Fibroblast of pulmonary artery (primary cell): ENCODE results near the gene FDXR.
"Not testable (repeated sequence)": the region's sequence is repeated elsewhere in the genome, so short reads cannot be mapped to it uniquely, and the experiment has no call there.

Experiments
- DNase-seq: peaks from one replicate; pipeline ENCODE4 v3.0.0-alpha.2; 2010; ENCODE audit warnings: low read depth
- H3K4me3 ChIP-seq: replicated peaks from 2 replicates; pipeline ENCODE4 v1.5.1; 2011; ENCODE audit warnings: low read depth, mild to moderate bottlenecking, control low read depth, low read length, moderate library complexity
- TF ChIP-seq, protein P1 (sequence below): IDR thresholded peaks from 2 replicates; pipeline ENCODE4 v1.5.1; 2011; ENCODE audit warnings: mild to moderate bottlenecking, control low read depth, low read length, inconsistent platforms; ENCODE audit errors: missing control alignments

The FDXR gene

GRCh38 chr17:74919440-74920305, 46.9 kb upstream of the FDXR start:
- TF ChIP-seq, protein P1, sequence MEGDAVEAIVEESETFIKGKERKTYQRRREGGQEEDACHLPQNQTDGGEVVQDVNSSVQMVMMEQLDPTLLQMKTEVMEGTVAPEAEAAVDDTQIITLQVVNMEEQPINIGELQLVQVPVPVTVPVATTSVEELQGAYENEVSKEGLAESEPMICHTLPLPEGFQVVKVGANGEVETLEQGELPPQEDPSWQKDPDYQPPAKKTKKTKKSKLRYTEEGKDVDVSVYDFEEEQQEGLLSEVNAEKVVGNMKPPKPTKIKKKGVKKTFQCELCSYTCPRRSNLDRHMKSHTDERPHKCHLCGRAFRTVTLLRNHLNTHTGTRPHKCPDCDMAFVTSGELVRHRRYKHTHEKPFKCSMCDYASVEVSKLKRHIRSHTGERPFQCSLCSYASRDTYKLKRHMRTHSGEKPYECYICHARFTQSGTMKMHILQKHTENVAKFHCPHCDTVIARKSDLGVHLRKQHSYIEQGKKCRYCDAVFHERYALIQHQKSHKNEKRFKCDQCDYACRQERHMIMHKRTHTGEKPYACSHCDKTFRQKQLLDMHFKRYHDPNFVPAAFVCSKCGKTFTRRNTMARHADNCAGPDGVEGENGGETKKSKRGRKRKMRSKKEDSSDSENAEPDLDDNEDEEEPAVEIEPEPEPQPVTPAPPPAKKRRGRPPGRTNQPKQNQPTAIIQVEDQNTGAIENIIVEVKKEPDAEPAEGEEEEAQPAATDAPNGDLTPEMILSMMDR: no peak
- H3K4me3 ChIP-seq: no peak overlapping the region
- no peak for DNase-seq

DNA sequence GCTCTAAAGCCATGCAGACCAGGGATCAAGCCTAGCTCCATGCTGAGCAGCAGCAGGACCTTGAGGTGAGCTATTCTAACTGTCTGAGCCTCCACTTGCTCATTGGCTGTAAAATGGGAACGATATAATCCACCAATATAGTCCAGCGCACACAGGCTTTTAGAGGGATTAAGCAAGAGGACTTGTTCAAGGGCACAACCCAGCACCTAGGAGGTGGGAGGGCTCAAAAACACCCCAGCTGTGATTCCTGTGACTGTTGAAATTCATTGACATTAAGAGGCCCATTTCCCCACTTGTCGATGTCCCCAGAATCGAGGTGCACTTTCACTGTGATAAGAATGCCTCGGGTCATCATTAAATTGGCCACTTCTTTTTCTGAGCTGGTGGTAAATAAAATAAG, 46.1 kb upstream of the FDXR start:
- TF ChIP-seq, protein P1: no peak
- H3K4me3 ChIP-seq: no peak overlapping the region
- no peak for DNase-seq

DNA sequence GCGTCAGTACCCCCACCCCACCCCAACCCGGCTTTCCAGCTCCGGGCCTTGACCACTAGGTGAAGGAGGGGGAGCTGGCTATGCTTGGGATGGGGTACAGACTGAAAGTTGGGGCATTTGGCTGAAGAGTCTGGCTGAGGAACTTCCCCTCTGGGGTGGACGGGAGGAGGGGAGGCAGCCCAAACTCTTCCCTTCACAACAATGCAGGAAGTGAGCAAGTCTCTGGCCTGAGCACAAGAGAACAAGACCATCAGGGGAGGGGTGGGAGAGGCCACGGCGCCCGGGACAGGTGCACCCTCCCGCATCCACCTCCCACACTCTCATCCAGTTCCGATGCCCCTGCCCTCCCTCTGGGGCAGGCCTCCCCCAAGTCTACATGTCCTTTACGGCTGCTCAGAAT, 44.6 kb upstream of the FDXR start:
- H3K4me3 ChIP-seq: no peak overlapping the region
- TF ChIP-seq, protein P1: no peak
- no peak for DNase-seq

DNA sequence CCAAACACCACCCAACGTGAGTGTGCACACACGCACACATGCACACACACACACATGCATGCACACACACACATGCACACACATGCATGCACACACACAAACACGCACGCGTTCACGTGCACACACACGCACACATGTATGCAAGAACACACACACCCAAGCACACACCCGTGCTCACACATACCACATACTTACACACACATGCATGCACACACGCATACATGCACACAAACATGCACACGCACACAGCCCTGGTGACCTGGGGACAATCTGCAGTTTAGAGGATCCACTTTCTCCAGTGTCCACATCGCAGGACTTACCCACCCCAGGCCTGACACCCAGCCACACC, 44.0 kb upstream of the FDXR start:
- TF ChIP-seq, protein P1: no peak
- H3K4me3 ChIP-seq: no peak overlapping the region
- DNase-seq: no peak

DNA sequence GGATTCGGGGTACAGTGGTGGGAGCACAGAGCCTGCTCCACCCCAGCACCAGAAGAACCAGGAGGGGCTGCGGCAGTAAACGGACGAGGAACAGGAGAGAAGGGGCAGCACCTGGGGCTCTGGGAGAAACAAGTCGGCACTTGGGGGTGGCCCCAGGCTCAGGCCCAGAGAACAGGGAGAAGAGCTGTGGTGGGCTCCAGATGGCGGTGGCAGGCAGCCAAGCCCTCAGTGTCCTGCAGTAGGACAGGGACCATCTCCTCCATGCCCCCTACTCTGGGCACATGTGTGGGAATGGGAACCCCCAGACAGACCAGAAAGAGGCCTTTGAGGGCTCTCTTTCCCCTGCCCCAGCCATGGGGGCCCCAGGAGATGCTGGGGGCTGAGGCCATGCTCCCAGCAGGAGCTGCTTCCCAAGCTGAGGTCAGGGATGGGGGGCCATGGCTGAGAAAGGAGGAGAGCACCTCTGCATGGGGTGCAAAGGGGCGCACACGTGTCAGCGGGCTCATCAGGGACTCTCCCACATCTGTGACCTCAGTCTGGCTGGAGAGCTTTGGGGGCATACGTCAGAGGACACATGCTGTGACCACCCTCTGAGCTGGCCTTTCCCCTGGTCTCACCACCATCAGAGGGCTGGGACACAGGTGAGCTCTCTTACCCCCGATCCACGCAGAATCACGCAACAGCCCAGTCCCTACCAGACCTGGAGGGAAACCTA, 43.5 kb upstream of the FDXR start:
- H3K4me3 ChIP-seq: no peak overlapping the region
- TF ChIP-seq, protein P1: no peak
- DNase-seq: no peak

GRCh38 chr17:74911423-74911822, 38.6 kb upstream of the FDXR start:
- not testable (repeated sequence) for H3K4me3 ChIP-seq, DNase-seq

GRCh38 chr17:74909097-74909496, 36.3 kb upstream of the FDXR start:
- not testable (repeated sequence) for H3K4me3 ChIP-seq, DNase-seq

- no peak for DNase-seq
- H3K4me3 ChIP-seq: no peak overlapping the region
- TF ChIP-seq, protein P1: no peak
These were observed 34.2 kb upstream of the FDXR start for GRCh38 chr17:74907012-74907411.

DNA sequence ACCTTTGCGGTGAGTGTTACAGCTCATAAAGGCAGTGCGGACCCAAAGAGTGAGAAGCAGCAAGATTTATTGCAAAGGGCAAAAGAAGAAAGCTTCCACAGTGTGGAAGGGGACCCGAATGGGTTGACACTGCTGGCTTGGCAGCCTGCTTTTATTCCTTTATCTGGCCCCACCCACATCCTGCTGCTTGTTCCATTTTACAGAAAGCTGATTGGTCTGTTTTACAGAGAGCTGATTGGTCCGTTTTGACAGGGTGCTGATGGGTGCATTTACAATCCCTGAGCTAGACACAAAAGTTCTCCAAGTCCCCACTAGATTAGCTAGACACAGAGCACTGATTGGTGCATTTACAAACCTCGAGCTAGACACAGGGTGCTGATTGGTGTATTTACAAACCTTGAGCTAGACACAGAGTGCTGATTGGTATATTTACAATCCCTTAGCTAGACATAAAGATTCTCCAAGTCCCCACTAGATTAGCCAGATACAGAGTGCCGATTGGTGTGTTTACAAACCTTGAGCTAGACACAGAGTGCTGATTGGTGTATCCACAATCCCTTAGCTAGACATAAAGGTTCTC, 33.5 kb upstream of the FDXR start:
- not testable (repeated sequence) for DNase-seq, H3K4me3 ChIP-seq
